ACC112 (cell line): ENCODE data around the gene HPSE2.

Experiments
- H2AFZ ChIP-seq: fragments of 200-600 bp; sonication (generic); one replicate; pipeline ENCODE4 v1.6.0; 2017; ENCODE audit warnings: antibody characterized with exemption, low read length; ENCODE audit not compliant: unreplicated experiment
- H3K27ac ChIP-seq: fragments of 200-600 bp; sonication (generic); 2 replicates; pipeline ENCODE4 v1.5.1; 2014; ENCODE audit warnings: low read depth, mild to moderate bottlenecking, antibody characterized with exemption, low read length, moderate library complexity
- H3K27me3 ChIP-seq: fragments of 200-600 bp; sonication (generic); 2 replicates; pipeline ENCODE4 v1.6.1; 2014; ENCODE audit warnings: mild to moderate bottlenecking, antibody characterized with exemption, low read length, moderate library complexity, mixed read lengths; ENCODE audit not compliant: insufficient read depth
- H3K36me3 ChIP-seq: fragments of 200-600 bp; sonication (generic); 2 replicates; pipeline ENCODE4 v1.6.1; 2016; ENCODE audit warnings: mild to moderate bottlenecking, antibody characterized with exemption, low read length, moderate library complexity, mixed read lengths; ENCODE audit not compliant: insufficient read depth
- H3K4me1 ChIP-seq: fragments of 200-600 bp; sonication (generic); one replicate; pipeline ENCODE4 v1.6.1; 2016; ENCODE audit warnings: low read length, mixed read lengths; ENCODE audit not compliant: insufficient read depth, unreplicated experiment, control insufficient read depth
- H3K4me3 ChIP-seq: fragments of 200-600 bp; sonication (generic); 2 replicates; pipeline ENCODE4 v1.5.1; 2014; ENCODE audit warnings: mild to moderate bottlenecking, low read depth, low read length
- H3K79me2 ChIP-seq: fragments of 200-600 bp; sonication (generic); one replicate; pipeline ENCODE4 v1.6.0; 2016; ENCODE audit warnings: low read length; ENCODE audit not compliant: control insufficient read depth, unreplicated experiment, insufficient read depth

Gene HPSE2

GRCh38 chr10:98814470-98814869, 421.2 kb downstream of the HPSE2 start:
- no peaks in the 10 kb centered on the region for H3K4me1 ChIP-seq
- no peaks in the 10 kb centered on the region for H3K79me2 ChIP-seq
- no peak overlapping the region for H3K4me3 ChIP-seq
- no peak overlapping the region for H2AFZ ChIP-seq
- H3K27me3 ChIP-seq, result no peaks in the 10 kb centered on the region
- H3K36me3 ChIP-seq, result no peaks in the 10 kb centered on the region
- H3K27ac ChIP-seq, result no peak overlapping the region

DNA sequence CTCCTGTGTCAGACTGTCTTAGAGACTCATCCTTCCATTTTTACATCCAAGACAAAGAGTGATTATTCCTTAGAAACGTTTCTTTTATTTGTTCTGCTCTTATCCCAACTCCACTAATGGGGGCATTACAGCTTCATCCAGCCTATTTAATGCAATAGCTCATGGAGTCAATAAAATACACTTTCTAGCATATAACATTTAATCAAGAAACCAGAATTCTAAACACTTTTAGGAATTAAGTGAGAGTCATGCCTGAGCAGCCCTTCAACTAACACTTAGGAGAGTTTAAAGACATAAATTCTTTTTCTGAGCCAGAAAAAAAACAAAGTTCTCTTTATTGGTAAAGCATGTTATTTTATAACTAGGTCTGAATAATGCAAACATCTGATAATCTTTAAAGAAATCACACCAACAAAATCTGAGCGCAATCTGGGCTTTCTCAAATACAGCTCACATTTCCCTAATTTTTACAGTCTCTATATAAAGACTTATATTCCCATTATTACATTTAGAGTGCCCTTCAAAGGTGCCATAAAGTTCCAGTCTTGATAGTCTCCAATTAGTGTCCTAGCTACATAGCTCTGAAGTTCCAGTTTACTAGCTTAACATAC, 427.3 kb downstream of the HPSE2 start:
- no peaks in the 10 kb centered on the region for H3K27me3 ChIP-seq
- no peaks in the 10 kb centered on the region for H3K36me3 ChIP-seq
- H2AFZ ChIP-seq, result no peak overlapping the region
- no peak overlapping the region for H3K27ac ChIP-seq
- H3K79me2 ChIP-seq, result no peaks in the 10 kb centered on the region
- no peaks in the 10 kb centered on the region for H3K4me1 ChIP-seq
- no peak overlapping the region for H3K4me3 ChIP-seq

GRCh38 chr10:98800263-98800662, 435.4 kb downstream of the HPSE2 start:
- no peak overlapping the region for H3K27ac ChIP-seq
- H2AFZ ChIP-seq, result no peak overlapping the region
- no peak overlapping the region for H3K4me3 ChIP-seq
- no peaks in the 10 kb centered on the region for H3K27me3 ChIP-seq
- H3K4me1 ChIP-seq, result no peaks in the 10 kb centered on the region
- H3K36me3 ChIP-seq, result no peaks in the 10 kb centered on the region
- no peaks in the 10 kb centered on the region for H3K79me2 ChIP-seq

GRCh38 chr10:98795467-98795866, 440.2 kb downstream of the HPSE2 start:
- Histone ChIP-seq H3K79me2 (no peaks in the 10 kb centered on the region), H3K36me3 (no peaks in the 10 kb centered on the region), H3K4me3 (no peak overlapping the region), H3K27ac (no peak overlapping the region), H3K4me1 (no peaks in the 10 kb centered on the region), H2AFZ (no peak overlapping the region), H3K27me3 (no peaks in the 10 kb centered on the region)

DNA sequence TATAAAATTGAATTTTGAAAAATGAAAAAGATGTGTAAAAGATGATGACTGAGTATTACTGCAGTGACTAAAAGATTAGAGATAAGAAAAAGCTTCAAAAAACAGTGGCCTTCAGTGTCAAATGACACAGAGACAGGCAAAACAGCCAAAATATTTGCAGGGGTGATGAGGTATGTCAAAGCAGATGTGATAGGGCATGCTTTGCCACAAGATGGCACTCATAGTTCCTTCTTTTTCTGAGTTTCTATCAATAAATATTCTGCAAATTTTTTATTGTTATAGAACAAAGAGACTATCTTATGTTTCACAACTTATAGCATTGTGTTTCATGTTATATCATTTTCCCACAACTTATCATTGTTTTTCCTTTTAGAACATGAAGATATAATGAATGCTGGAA, 444.8 kb downstream of the HPSE2 start:
- Histone ChIP-seq H3K4me1 (no peaks in the 10 kb centered on the region), H3K4me3 (no peak overlapping the region), H3K79me2 (no peaks in the 10 kb centered on the region), H3K27me3 (no peaks in the 10 kb centered on the region), H3K27ac (no peak overlapping the region), H3K36me3 (no peaks in the 10 kb centered on the region), H2AFZ (no peak overlapping the region)

DNA sequence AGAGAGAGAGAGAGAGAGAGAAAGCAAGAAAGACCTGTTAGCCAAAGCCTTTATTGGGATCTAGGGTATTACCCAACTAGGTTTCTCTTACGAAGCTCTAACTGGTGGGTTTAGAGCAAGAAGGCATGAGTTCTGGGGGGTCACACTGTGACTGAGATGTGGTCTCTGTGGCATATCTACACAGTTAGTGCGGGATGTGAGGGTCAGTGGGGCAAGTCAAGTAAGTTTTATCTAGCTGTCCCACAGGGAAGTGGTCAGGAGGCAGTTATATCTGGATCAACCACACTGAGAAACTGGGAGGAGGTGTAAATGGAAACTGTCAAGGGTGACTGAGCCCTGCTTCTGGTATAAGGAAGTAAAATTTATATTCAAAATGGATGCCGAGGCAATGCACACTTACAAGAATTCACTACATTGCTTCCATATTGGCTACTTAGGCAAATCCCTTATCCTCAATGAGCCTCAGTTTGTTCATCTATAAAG, 457.3 kb downstream of the HPSE2 start:
- Histone ChIP-seq H2AFZ (no peak overlapping the region), H3K4me1 (no peaks in the 10 kb centered on the region), H3K36me3 (no peaks in the 10 kb centered on the region), H3K27ac (no peak overlapping the region), H3K27me3 (no peaks in the 10 kb centered on the region), H3K79me2 (no peaks in the 10 kb centered on the region), H3K4me3 (no peak overlapping the region)

- no peaks in the 10 kb centered on the region for H3K27me3 ChIP-seq
- H3K4me1 ChIP-seq, result no peaks in the 10 kb centered on the region
- no peaks in the 10 kb centered on the region for H3K36me3 ChIP-seq
- no peak overlapping the region for H2AFZ ChIP-seq
- no peak overlapping the region for H3K4me3 ChIP-seq
- H3K27ac ChIP-seq, result no peak overlapping the region
- no peaks in the 10 kb centered on the region for H3K79me2 ChIP-seq
Observed at GRCh38 chr10:98758463-98758862, 477.2 kb downstream of the HPSE2 start.

DNA sequence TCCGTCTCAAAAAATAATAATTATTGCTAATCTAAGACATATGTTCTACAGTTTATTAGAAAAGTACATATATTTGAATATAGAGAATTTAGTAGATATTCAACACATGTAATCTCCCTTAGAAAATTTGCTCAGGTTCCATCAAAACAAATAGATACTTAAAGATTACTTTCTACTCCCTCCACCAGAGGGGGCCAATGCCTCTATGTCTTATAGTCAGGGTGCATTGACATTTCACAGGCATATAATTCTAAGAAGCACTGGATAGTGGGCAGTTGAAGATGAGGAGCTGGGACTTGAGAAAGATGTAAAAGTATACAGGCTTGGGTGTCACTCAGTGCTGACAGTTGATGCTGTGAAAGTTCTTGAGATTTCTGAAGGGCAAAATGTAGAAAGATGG, 487.4 kb downstream of the HPSE2 start:
- H3K4me3 ChIP-seq, result no peak overlapping the region
- no peaks in the 10 kb centered on the region for H3K36me3 ChIP-seq
- H3K27me3 ChIP-seq, result no peaks in the 10 kb centered on the region
- no peak overlapping the region for H2AFZ ChIP-seq
- no peak overlapping the region for H3K27ac ChIP-seq
- H3K79me2 ChIP-seq, result no peaks in the 10 kb centered on the region
- H3K4me1 ChIP-seq, result no peaks in the 10 kb centered on the region

GRCh38 chr10:98745645-98746044, 490.0 kb downstream of the HPSE2 start:
- H3K4me1 ChIP-seq, result no peaks in the 10 kb centered on the region
- H3K36me3 ChIP-seq, result no peaks in the 10 kb centered on the region
- no peak overlapping the region for H3K27ac ChIP-seq
- H3K4me3 ChIP-seq, result no peak overlapping the region
- H3K27me3 ChIP-seq, result no peaks in the 10 kb centered on the region
- no peaks in the 10 kb centered on the region for H3K79me2 ChIP-seq
- H2AFZ ChIP-seq, result no peak overlapping the region

GRCh38 chr10:98720551-98720950, 515.1 kb downstream of the HPSE2 start:
- no peak overlapping the region for H2AFZ ChIP-seq
- no peak overlapping the region for H3K27ac ChIP-seq
- no peak overlapping the region for H3K4me3 ChIP-seq
- H3K4me1 ChIP-seq, result no peaks in the 10 kb centered on the region
- H3K27me3 ChIP-seq, result no peaks in the 10 kb centered on the region
- H3K79me2 ChIP-seq, result no peaks in the 10 kb centered on the region
- no peaks in the 10 kb centered on the region for H3K36me3 ChIP-seq

DNA sequence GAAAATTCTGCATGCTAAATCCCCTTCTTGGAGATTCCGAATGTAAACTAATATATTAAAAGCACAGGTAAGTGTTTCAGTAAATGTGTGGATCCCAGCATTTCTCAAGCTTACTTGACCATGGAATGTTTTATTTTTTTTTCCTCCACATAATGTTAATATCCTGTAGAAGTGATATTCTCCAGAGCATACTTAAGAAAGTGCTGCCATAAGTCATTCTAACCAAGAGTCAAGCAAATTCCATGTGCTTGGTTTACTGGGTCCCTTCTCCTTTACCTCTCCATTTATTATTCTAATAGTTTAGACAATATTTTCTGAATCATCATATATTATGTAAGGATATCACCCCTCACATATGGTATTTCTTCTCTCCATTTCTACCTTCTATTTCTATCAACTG, 522.1 kb downstream of the HPSE2 start:
- no peaks in the 10 kb centered on the region for H3K27me3 ChIP-seq
- H3K4me3 ChIP-seq, result no peak overlapping the region
- no peak overlapping the region for H2AFZ ChIP-seq
- no peak overlapping the region for H3K27ac ChIP-seq
- no peaks in the 10 kb centered on the region for H3K79me2 ChIP-seq
- no peaks in the 10 kb centered on the region for H3K36me3 ChIP-seq
- no peaks in the 10 kb centered on the region for H3K4me1 ChIP-seq
